ENCODE results near the gene PAQR9.

Gene PAQR9

GRCh38 chr3:142977399-142977728, 13.9 kb upstream of the PAQR9 start:
- no peaks in the 10 kb centered on the region for H3K36me3 ChIP-seq (ENCODE audit: low read length)
- H3K9me3 ChIP-seq (ENCODE audit: insufficient read depth, low read length): no peaks in the 10 kb centered on the region
- no peak overlapping the region for H3K4me2 ChIP-seq (ENCODE audit: low read depth, low read length, poor library complexity, severe bottlenecking)
- no peaks in the 10 kb centered on the region for H3F3A ChIP-seq (ENCODE audit: insufficient read depth)
- no peaks in the 10 kb centered on the region for H3K27me3 ChIP-seq (ENCODE audit: low read length)
- TF ChIP-seq EZH2phosphoT487 (conservative IDR thresholded peaks at IDR 0.05; ENCODE audit: low read length) (no peak), CTCF (IDR thresholded peaks at IDR 0.05; ENCODE audit: insufficient read depth, low read length, poor library complexity, severe bottlenecking) (no peak)
- H3K79me2 ChIP-seq (ENCODE audit: insufficient read depth, low read length): no peaks in the 10 kb centered on the region
- no peaks in the 10 kb centered on the region for H4K20me1 ChIP-seq (ENCODE audit: low read depth, low read length)
- H3K27ac ChIP-seq (ENCODE audit: low read depth, low read length): no peak overlapping the region
- no peaks in the 10 kb centered on the region for H3K9me2 ChIP-seq (replicated peaks; ENCODE audit: insufficient read depth, low read length)
- no peak overlapping the region for H3K4me3 ChIP-seq (ENCODE audit: insufficient read depth, low read length, poor library complexity, severe bottlenecking)
- no peak overlapping the region for H2AFZ ChIP-seq (ENCODE audit: low read depth, low read length, severe bottlenecking)
- H3K9ac ChIP-seq (ENCODE audit: low read length): no peak overlapping the region

GRCh38 chr3:142976621-142977398, 13.3 kb upstream of the PAQR9 start:
- no peak for TF ChIP-seq CTCF (IDR thresholded peaks at IDR 0.05; ENCODE audit: insufficient read depth, low read length, poor library complexity, severe bottlenecking)
- no peak for TF ChIP-seq EZH2phosphoT487 (conservative IDR thresholded peaks at IDR 0.05; ENCODE audit: low read length)
- H3K79me2 ChIP-seq (ENCODE audit: insufficient read depth, low read length): no peaks in the 10 kb centered on the region
- H3F3A ChIP-seq (ENCODE audit: insufficient read depth): no peaks in the 10 kb centered on the region
- no peaks in the 10 kb centered on the region for H4K20me1 ChIP-seq (ENCODE audit: low read depth, low read length)
- no peaks in the 10 kb centered on the region for H3K9me2 ChIP-seq (replicated peaks; ENCODE audit: insufficient read depth, low read length)
- no peak overlapping the region for H3K4me2 ChIP-seq (ENCODE audit: low read depth, low read length, poor library complexity, severe bottlenecking)
- H3K27me3 ChIP-seq (ENCODE audit: low read length): no peaks in the 10 kb centered on the region
- H3K27ac ChIP-seq (ENCODE audit: low read depth, low read length): no peak overlapping the region
- no peak overlapping the region for H3K9ac ChIP-seq (ENCODE audit: low read length)
- no peaks in the 10 kb centered on the region for H3K9me3 ChIP-seq (ENCODE audit: insufficient read depth, low read length)
- H3K4me3 ChIP-seq (ENCODE audit: insufficient read depth, low read length, poor library complexity, severe bottlenecking): no peak overlapping the region
- H2AFZ ChIP-seq (ENCODE audit: low read depth, low read length, severe bottlenecking): no peak overlapping the region
- no peaks in the 10 kb centered on the region for H3K36me3 ChIP-seq (ENCODE audit: low read length)

- Histone ChIP-seq H3K36me3 (ENCODE audit: low read length) (no peaks in the 10 kb centered on the region), H3K79me2 (ENCODE audit: insufficient read depth, low read length) (no peaks in the 10 kb centered on the region), H3K27me3 (ENCODE audit: low read length) (no peaks in the 10 kb centered on the region), H3K4me3 (ENCODE audit: insufficient read depth, low read length, poor library complexity, severe bottlenecking) (no peak overlapping the region), H3K9me3 (ENCODE audit: insufficient read depth, low read length) (no peaks in the 10 kb centered on the region), H3K9me2 (replicated peaks; ENCODE audit: insufficient read depth, low read length) (no peaks in the 10 kb centered on the region), H3K9ac (ENCODE audit: low read length) (no peak overlapping the region), H3F3A (ENCODE audit: insufficient read depth) (no peaks in the 10 kb centered on the region), H2AFZ (ENCODE audit: low read depth, low read length, severe bottlenecking) (no peak overlapping the region), H3K27ac (ENCODE audit: low read depth, low read length) (no peak overlapping the region), H4K20me1 (ENCODE audit: low read depth, low read length) (no peaks in the 10 kb centered on the region), H3K4me2 (ENCODE audit: low read depth, low read length, poor library complexity, severe bottlenecking) (no peak overlapping the region)
- TF ChIP-seq CTCF (IDR thresholded peaks at IDR 0.05; ENCODE audit: insufficient read depth, low read length, poor library complexity, severe bottlenecking) (no peak), EZH2phosphoT487 (conservative IDR thresholded peaks at IDR 0.05; ENCODE audit: low read length) (no peak)
Measured at GRCh38 chr3:142975316-142975995, 12.0 kb upstream of the PAQR9 start.

Data from SU-DHL-6 (cell line).